ENCODE results near the gene SH3D21. TPM values are rescaled to one million over a fixed set of nuclear protein-coding genes. Genes with fewer than 3 reads are reported as not detected.

SH3D21 gene
- total RNA-seq, 1 donor from 2014 or later, result 9.5 TPM

DNA sequence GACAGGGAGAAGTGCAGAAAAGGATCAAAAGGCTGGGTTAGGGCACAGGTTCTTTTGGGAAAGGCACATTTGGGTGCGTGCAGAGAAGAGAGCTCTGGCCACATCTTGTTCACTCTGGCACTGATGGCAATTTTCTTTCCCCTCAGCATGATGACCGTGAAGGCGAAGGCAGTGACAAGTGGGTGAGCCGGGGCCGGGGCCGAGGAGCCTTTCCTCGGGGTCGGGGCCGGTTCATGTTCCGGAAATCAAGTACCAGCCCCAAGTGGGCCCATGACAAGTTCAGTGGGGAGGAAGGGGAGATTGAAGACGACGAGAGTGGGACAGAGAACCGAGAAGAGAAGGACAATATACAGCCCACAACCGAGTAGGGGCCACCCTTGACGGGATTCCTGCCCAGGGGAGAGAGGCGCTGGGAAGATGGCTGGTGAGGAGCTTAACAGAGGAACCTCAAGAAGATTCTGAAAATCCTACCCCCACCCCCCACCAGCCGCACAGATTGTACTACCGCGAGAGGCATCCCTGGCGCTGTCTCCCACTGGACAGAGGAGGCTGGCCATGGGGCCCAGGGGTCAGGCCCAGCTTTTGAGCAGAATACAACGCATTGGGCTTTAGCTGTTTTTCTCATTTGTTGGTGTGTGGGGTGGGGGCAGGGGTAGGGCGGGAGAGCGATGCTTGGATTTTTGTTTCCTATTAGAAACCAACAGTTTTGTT is 2.4 kb upstream of the SH3D21 start:
- no peak for DNase-seq (ENCODE audit: low spot score)

DNA sequence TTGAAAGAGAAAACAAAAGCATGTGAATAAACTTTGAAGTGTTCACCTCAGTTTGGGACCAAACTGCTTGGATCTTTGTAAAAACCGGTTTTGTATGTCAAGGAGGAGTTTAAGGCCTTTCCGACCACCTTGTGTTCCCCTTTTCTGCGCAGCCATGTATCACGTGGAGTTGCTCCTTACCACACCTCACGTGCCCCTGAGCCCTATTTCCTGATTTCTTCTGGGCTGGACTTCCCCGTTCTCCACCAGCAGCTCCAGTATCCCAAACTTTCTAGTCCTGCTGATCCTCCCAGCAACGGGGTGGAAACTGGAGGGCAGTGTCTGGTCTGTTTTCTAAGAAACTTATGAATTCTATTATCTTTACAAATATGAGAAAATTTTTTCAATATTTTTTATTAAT is 1.6 kb upstream of the SH3D21 start:
- no peak for DNase-seq (ENCODE audit: low spot score)

DNA sequence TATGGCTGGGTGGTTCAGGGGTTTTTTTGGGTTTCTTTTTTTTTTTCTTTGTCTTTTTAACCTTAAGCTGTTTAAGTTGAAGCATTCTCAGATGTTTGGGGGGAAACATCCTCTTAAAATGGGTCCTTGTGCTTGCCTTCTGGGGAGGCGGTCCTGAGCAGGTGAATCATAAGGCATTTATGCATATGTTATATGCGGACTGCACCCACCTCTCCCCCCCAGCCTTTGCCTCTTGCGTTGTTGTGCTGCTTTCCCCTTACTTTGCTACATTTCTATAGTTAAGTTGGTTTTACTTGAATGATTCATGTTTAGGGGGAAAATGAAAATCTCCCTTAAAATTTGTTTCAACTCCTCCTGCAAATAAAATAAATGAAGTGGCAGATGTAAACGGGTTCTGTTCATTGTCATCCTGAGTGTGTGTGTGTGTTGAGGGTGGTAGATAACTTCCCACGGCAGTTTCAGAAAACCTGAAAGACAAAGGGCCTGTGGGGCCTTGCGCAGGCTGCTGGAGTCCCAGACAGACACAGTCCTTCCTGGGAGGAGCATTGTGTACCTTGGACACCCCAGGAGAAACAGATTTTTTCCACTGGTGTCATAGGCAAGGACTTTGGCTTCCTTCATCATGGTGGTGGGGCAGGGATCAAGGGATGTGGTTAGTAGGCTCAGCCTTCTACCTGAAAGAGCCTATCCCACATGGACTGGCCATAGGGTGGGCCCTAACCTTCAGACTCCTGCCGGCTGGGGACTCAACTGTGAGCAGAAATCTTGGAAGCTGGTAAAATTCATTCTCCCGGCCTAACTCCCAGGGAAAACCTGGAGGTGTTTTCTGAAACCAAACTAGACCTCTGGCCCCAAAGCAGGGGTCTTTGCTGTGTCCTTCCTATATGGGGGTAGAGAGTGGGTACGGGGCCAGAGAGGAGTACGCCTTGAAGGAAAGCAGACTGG is 926 bp upstream of the SH3D21 start:
- DNase-seq (ENCODE audit: low spot score), result no peak

DNA sequence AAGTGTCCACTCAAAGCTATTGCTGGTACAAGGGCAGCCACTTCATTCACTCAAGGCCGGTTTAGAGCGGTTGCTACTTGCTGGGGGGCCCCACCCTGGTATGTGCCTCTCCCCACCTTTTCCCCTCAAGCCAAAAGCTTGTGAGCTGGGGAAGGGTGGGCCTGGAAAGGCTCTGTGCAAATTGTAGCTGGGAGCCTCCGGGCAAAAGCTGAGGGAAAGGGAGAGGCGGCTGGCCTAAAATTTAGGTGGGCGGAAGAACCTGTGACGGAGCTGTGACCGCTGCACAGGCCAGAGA is 306 bp upstream of the SH3D21 start:
- DNase-seq (ENCODE audit: low spot score), result no peak

DNA sequence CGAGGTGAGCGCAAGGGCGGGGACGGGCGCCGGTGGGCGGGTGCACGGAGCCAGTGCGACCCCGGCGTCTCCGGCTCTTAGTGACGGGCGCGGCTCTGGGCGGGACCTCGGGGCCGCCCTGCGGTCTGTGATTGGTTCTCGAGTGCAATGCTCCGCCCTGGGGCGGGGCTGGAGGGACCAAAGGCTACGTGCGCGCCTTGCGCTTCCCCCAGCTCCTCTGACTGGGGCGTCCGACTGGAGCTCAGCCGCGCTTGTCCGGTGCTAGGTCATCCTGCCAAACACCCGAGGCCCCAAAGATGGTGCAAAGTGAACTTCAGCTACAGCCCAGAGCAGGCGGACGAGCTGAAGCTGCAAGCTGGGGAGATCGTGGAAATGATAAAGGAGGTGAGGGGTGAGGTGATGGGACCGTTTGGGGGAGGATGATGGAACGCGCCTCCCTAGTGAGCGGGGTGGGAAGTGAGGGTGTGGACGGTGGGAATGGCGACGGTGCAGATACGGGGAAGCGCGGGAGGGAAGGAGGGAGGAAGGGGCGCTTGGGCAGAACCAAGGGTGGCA is 811 bp downstream of the SH3D21 start:
- peak; percentile 93 for DNase-seq (ENCODE audit: low spot score)

DNA sequence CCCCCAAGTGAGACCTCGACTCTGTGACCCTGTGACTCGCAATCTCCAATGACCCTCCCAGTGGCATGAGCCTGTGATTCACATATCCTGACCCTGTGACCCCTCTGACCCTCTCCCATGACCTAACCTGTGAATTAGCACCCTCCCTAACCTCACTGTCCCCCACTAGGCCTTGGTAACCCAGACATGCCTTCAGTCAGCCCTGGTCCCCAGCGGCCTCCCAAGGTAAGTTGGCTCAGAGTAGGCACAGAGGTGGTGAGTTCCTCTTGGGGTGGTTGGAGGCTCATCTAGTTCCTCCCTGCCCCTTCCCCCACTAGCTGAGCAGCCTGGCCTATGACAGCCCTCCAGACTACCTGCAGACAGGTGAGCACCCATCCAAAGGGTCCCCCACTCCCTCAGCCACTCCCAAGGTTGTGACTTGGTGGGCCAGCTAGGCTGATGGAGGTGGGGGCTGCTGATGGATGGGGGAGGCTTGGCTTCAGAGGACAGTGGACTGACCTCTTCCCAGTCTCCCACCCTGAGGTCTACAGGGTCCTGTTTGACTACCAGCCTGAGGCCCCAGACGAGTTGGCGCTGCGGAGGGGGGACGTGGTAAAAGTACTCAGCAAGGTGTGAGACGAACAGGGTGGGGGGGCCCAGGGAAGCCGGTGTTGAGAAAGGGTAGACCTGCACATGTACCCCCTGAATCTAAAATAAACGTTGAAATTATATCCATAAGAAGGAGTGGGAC is 1.6 kb downstream of the SH3D21 start:
- DNase-seq (ENCODE audit: low spot score), result peak; percentile 47

DNA sequence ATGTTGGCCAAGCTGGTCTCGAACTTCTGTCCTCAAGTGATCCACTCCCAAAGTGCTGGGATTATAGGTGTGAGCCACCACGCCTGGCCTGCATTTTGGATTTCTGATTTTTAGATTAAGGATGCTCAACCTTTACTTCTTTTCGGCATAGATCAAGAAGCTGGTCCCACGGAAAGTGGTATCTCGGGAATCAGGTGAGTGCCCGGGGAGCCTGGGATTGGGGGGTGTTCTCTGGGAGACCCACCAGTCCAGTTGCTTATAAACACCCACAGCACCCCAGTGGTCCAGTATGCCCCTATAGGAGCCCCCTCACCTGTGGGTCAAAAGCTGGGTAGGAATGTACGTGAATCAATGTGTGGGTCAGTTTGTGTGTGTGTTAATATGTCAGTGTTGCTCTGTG is 3.2 kb downstream of the SH3D21 start:
- DNase-seq (ENCODE audit: low spot score), result no peak

DNA sequence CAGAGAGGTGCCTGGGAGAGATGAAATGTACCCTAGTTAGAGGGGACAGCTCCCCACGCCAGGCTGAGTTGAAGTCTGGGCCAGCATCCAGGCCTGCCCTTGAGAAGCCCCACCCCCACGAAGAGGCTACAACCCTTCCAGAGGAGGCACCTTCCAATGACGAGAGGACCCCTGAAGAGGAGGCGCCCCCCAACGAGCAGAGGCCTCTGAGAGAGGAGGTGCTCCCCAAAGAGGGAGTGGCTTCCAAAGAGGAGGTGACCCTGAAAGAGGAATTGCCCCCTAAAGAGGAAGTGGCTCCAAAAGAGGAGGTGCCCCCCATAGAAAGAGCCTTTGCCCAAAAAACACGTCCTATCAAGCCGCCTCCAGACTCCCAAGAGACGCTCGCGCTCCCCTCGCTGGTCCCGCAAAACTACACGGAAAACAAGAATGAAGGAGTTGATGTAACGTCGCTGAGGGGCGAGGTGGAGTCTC is 14.2 kb downstream of the SH3D21 start:
- no peak for DNase-seq (ENCODE audit: low spot score)

DNA sequence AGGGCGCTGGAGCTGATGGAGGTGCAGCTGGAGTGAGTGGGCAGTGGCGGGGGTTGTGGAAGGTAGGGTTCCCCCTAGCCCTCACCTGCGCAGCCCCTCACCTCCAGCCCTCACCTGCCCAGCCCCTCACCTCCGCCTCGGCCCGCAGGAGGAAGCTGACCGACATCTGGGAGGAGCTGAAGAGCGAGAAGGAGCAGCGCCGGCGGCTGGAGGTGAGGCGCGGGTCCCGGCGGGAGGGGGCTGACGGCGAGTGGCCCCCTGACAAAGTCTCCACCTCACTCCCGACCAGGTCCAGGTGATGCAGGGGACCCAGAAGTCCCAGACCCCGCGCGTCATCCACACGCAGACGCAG is 14.6 kb downstream of the SH3D21 start:
- DNase-seq (ENCODE audit: low spot score), result no peak

DNA sequence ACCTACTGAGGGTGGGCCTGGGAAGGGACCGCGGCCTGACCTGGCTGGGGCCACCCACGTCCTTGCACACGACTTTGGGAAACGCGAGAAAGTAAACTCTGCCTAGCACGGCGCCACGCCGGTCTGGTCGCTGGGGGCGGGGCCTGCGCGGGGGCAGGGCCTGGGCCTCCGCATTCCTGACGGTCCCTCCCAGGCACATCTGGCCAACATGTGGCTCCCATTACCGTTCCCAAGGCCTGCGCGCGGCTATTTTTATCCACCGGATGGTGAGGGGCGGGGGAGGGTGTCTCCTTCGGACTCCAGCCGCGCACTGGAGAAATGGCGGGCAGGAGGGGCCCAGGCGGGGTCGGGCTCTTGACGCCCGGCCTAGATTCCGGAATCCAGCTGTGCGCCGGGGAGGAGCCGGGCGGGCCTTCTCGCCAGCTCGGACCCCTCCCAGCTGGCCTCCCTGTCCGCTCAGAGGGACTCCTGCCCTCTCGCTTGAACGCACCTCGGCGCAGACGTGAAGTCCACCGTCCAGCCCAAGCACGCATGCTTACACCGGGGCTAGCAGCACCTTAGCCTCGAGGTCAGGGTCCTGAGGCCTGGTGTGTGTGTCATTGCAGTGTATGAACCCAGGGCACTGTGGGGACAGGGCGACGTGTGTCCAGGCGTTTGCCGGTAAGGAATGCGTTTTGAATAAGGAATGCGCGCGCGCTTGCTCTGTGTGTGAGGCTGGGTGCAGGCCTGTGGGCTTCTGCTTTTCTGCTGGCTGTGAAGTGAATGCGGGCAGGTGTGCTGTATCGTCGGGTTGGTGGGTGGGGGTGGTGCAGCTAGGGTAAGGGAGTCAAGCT is 15.2 kb downstream of the SH3D21 start:
- DNase-seq (ENCODE audit: low spot score), result peak; percentile 84

DNA sequence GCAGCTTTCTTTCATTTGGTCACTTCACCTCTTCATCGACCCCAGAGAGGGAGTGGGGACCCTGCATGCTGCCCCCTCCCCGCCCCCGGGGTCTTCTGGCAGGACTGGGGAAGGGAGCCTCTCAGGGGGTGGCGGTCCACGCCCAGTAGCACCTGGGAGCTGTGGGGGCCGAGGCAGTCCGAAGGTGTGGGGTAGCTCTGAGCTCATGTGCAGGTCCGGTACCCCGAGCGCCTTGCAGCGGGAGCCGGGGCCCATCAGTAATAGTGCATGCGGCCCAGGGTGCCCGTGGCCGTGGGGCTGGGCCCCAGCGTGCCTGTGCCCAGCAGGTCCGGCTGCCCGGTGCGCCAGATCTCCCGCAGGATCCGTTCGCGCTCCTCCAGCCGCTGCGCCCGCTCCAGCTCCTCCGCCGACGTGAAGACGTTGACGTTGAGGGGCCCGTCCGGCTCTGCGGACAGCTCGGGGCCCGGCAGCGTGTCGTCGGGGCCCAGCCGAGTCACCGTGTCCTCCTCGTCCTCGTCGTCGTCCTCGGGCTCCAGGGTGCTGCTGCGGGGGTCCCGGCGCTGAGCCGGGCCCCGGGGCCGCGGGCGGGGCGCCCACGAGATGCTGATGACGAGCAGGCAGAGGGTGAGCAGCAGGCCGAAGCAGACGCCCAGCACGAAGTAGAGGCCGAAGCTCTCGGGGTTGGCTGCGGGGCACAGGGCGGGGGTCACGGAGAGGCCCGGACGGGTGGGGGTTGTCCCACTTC is 16.0 kb downstream of the SH3D21 start:
- DNase-seq (ENCODE audit: low spot score), result no peak

DNA sequence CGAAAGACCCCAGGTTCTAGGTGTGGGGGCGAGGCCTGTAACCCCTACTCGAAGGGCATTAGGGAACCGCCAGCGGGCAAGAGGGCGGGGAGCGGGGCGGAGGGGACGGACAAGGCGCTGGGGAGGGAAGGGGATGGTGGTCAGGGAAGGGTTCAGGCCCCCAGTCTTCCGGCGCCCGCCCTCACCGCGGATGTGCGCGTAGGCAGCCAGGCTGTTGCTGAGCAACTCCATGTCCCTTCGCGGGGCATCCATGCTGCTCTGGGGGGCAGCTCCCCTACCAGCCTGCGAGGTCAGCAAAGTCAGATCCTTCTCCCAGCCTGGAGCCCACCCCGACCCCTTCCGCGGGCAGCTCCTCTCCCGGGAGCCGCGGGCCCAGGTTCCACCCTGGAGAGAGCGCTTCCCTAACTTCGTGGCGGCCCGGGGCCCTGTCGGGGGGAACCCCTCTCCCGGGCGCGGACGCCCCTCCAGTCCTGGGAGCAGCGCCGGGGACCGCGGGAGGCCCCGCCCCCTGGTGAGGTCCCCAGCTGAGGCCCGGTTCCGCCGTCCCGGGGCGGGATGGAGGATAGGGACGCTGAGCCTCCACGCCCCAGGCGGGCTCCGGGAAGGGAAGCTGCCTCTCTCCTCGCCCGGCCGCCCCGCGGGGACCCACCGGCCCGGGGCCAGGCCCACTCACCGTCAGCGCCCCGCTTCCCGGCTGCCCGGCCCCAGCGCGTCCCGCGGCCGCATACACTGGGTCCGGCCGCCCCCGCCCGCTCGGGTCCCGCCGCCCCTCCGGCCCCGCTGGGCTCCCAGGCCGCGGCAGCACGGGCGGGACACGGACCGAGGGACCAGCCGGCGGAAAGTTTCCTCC is 16.8 kb downstream of the SH3D21 start:
- peak; percentile 68 for DNase-seq (ENCODE audit: low spot score)

DNA sequence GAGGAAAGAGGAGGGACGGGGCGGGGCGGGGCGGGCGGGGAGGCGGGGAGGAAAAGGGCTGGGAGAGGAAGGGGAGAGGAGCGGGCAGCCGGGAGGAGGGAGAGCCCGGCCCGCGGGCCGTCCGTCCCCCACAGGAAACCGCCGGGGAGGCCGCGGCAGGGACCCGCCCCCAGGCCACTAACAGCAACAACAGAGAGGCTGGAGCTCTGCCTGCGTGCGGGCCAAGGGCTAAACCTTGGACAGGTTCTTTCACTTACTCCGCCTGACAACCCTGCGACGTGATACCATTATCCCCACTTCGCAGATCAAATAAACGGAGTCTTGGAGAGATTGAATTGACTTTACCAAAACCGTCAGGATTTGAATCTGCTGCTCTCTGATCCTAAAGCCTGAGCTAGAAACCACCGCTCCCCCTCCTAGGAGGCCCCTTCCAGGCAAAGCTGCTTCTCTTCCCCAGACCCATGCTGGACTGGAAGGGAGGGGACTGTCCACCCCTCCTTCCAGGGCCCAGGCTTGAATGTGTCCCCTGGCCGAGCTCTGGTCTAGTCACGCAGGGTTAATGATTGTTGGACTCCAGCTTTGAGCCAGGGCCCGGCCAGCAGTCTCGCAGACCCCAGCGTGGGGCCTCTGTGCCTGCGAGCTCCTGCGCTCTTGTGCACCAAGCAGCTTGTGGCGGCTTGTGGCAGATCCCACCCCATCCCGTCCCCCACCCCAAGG is 17.6 kb downstream of the SH3D21 start, which contains the start of gene EVA1B:
Gene EVA1B, minus strand, starts transcription at position 10 of the 717 bp plus-strand sequence. CDS start 608 bp downstream, outside the sequence.
- peak; percentile 80 for DNase-seq (ENCODE audit: low spot score)

DNA sequence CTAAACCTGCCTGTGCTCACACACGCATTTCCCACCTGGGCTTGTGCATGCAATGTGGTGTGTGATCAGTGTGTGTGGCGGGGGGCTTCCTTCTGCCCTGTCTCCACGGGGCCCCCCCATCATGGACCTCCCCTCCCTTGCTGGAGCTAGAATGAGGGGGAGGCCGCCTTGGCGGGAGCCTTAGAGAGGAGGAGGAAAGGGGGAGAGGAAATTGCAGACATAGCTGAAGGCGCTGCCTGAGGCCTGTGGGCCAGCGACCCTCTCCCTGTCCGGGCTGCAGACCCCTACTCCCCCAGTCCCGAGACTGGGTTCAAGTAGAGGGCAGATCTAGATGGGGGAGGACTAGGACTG is 18.2 kb downstream of the SH3D21 start:
- DNase-seq (ENCODE audit: low spot score), result no peak

DNA sequence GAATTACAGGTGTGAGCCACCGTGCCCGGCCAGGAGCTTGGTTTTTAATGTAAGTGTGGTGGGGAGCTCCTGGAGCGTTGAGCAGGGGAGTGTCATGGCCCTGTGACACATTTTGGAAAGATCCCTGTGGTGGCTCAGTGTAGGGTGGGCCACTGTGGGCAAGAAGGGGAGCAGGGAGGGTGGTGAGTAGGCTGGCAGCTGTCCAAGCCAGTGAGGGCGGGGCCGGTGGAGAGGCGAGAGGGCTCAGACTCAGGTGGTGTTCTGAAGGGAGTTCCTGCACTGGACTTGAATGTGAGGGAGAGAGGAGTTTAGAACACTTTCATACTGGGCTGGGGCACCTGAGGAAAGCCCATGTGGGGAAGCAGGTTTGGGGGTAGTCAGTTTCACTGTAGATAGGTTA is 20.3 kb downstream of the SH3D21 start:
- no peak for DNase-seq (ENCODE audit: low spot score)

DNA sequence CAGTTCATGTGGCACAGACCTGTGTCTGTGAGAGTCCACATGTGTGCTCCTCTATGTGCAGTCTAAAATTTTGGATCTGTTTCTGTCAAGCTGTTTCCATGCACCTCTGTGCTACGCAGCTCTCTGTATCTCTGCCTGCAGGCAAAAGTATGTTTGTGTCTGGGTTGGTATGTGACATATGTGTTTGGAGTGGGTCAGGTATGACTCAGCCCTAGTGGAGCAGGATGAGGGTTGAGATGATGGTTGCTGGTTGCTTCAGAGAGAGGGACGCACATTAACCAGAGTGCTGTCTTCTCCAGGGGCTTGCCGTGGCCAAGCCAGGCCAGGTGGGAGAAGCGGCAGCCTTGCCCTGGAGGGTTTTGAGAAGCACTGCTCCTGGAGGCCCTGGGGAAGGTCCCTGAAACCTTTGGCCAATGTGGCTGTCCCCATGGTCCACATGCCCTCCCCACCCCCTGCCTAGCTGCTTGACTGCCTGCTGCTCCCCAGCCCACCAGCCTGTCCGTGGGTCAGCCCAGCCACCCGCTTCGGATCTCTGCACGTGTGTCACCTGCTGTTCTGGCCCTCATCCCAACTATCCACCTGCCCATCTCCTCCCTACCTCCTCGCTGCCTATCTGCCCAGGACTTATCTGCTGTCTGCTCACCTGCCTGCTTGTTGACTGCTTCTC is 21.4 kb downstream of the SH3D21 start:
- DNase-seq (ENCODE audit: low spot score), result no peak

DNA sequence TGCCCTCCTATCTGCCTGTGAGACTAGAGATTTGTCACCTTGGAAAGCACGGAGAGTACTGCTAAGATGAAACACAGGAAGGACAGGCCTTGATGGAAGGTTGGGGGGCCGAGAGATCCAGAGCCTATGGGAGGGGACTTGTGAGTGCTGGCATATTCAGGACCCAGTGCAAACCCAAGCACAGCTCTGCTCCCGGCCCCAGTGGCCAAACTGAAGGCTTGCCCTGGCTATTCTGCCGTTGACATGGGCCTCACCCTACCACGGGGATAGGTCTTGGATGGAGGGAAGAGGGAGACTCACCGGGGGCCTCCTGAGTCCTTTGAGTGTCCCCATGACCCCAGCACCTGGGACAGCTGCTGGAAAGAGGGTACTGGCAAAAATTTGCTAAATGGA is 21.9 kb downstream of the SH3D21 start:
- DNase-seq (ENCODE audit: low spot score), result no peak

DNA sequence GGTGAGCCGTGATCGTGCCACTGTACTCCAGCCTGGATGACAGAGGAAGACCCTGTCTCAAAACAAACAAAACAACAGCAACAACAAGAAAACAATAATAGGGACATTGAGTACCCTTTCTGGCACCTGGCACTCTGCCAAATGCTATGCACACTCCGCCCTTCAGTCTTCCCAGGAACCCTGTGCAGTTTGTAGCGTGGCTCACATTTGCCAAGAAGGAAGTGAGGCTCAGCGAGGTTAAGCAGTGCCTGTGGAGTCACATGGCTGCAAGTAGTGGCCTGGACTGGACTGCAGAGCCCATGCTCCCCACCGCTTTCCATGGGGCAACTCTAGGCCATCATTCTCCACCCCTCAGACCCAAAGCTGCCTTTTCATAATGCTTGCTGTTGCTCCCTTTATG is 22.5 kb downstream of the SH3D21 start:
- no peak for DNase-seq (ENCODE audit: low spot score)

Data from ureter (tissue), 1 donor.